Endothelial cell of umbilical vein (primary cell): ENCODE data around the gene IER5.

Source experiments
- CTCF ChIP-seq, 2 donors: IDR thresholded peaks; 1 replicate in 1 of 2; 2 replicates in 1 of 2; pipeline ENCODE4 v1.5.1; 2011; ENCODE audit warnings: low read length in 2 of 2, mild to moderate bottlenecking in 2 of 2, moderate library complexity in 2 of 2, control low read depth in 1 of 2, inconsistent platforms in 1 of 2, low read depth in 1 of 2; ENCODE audit not compliant: insufficient read depth in 1 of 2; ENCODE audit errors: extremely low read depth in 1 of 2
- EZH2 ChIP-seq: IDR thresholded peaks from 2 replicates; pipeline ENCODE4 v1.6.1; 2012; ENCODE audit warnings: borderline replicate concordance, low read depth, mild to moderate bottlenecking, moderate library complexity, low read length, inconsistent platforms; ENCODE audit not compliant: severe bottlenecking
- FOS ChIP-seq: IDR thresholded peaks from 2 replicates; pipeline ENCODE4 v1.6.1; 2011; ENCODE audit warnings: mild to moderate bottlenecking, low read length, moderate library complexity, borderline replicate concordance; ENCODE audit not compliant: insufficient read depth
- GATA2 ChIP-seq: IDR thresholded peaks from 2 replicates; pipeline ENCODE4 v1.7.0; 2011; ENCODE audit warnings: low read depth, mild to moderate bottlenecking, moderate library complexity, mixed read lengths, low read length; ENCODE audit not compliant: insufficient read length, insufficient read depth
- JUN ChIP-seq: IDR thresholded peaks from 2 replicates; pipeline ENCODE4 v1.6.1; 2011; ENCODE audit warnings: borderline replicate concordance, low read depth; ENCODE audit not compliant: insufficient read length, insufficient read depth
- MAX ChIP-seq: IDR thresholded peaks from 2 replicates; pipeline ENCODE4 v1.6.1; 2011; ENCODE audit not compliant: insufficient read depth, insufficient read length
- MYC ChIP-seq: IDR thresholded peaks from one replicate; pipeline ENCODE4 v1.6.1; 2011; ENCODE audit warnings: mild to moderate bottlenecking, low read depth, low read length
- POLR2A ChIP-seq: IDR thresholded peaks from 2 replicates; pipeline ENCODE4 v1.6.1; 2012; ENCODE audit warnings: low read depth, mild to moderate bottlenecking, control low read depth, low read length
- POLR2AphosphoS5 ChIP-seq: IDR thresholded peaks from 2 replicates; pipeline ENCODE4 v1.6.1; 2012; ENCODE audit warnings: low read depth, mild to moderate bottlenecking, control low read depth, low read length, moderate library complexity; ENCODE audit not compliant: insufficient read depth

- TF ChIP-seq EZH2 (no peak), POLR2A (no peak), CTCF (IDR thresholded peaks at IDR 0.05; ENCODE audit: extremely low read depth in 1 of 2, insufficient read depth in 1 of 2, low read depth in 1 of 2, low read length in 2 of 2) (no peak), POLR2AphosphoS5 (no peak), MAX (no peak), GATA2 (no peak), JUN (no peak), MYC (no peak), FOS (no peak)
These were observed 7.1 kb upstream of the IER5 start for GRCh38 chr1:181081395-181081794.
